NCI-H1048 (cell line): ENCODE data around the gene HIP1.
"Not testable (repeated sequence)": the region's sequence is repeated elsewhere in the genome, so short reads cannot be mapped to it uniquely, and the experiment has no call there.

ENCODE experiments used
- DNase-seq: peaks from one replicate; lab custom pipeline; 2025; lab: John Stamatoyannopoulos, UW

The HIP1 gene

DNA sequence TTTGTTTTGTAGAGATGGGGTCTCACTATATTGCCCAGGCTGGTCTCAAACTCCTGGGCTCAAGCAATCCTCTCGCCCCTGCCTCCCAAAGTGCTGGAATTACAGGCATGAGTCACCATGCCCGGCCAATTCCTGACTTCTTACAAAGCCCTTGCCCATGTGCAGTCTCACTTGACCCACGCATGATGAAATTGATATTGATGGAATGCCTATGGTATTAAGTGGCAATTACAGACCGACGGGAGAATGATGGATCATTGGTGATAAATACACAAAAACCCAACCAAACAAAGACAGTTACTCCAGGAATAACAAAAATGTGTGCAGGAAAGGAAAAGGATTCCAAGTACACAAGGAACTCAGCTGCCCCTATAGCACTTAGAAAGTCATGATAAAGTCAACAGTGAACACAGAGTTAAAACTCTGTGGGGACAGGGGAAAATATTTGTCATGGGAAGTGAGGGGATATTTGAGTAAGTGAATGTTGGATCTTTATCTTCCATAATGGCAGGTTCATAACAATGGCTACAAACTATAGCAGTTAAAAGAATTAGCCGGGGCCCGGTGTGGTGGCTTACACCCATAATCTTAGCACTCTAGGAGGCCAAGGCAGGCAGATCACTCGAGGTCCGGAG lies 21.6 kb downstream of the HIP1 start:
- DNase-seq = no peak

DNA sequence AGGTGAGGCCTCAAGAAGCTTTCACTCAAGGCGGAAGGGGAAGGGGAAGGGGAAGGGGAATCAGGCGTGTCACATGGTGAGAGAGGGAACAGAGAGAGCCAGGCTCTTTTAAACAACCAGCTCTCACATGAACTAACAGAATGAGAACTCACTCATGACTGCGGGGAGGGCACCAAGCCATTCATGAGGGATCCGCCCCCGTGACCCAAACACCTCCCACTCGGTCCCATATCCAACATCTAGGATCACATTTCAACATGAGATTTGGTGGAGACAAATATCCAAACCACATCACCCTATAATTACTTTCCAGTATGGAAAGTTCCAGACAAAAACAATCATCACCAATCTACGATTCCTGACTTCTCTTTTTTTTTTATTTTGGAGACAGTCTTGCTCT lies 22.9 kb downstream of the HIP1 start:
- no peak for DNase-seq

GRCh38 chr7:75712517-75713361 lies 26.0 kb downstream of the HIP1 start:
- no peak for DNase-seq

DNA sequence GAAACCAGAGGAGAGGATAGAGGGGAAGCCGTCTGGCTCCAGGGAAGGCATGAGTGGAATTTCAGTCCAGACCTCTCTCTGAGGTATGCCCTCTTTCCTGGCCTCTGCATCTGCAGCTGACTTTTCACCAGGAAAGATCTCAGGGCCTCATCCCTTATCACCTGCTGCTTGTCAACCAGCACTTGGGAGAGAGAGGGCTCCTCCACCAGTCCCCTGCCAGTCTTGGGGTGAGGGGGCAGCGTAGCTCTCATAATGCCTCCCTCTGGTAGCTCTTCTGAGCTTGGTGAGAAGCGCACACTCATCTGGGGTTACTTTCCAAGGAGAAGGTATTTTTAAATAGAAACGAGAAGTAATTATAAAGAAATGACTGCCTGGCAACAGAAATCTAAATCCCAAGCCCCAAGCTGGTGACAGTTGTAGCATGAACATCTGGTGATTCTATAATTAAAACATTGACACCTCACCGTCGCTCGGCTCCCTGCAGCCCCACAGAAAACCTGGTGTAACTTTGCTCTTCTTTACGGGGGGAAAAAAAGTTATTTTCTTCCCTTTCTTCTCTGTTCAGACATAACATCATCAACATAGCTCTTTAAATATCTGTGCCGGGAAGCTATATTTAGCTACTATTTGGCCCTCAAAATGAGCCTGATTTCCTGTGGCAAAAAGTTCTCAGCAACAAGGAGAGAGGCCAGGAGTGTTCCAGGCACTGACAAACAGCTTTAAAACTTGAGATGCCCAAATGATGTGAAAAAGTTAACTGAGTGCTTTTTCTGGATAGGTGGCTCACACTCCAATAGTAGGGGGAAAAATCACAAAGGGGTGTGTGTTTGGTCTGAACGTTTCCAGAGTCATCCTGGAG lies 26.9 kb downstream of the HIP1 start:
- DNase-seq = no peak

DNA sequence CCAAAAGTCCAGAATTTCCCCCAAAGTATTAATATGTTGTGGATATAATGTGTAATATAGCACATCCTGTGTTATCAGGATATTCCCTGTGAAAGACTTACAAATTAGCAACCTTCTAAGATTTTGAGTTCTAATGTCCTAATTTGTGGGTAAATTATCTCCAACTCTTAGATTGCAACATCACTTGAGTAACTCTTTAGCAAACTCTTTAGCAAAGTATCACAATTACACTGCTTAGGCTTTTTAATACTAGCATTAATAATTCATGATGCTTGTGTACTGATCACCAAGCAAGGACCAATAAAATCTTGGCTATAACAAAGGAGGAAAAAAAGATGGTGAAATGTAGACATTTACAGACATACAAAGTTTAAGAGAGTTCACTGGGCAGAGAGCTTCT lies 27.7 kb downstream of the HIP1 start:
- no peak for DNase-seq

- DNase-seq = no peak
Measured at GRCh38 chr7:75704928-75705327, 33.8 kb downstream of the HIP1 start.

DNA sequence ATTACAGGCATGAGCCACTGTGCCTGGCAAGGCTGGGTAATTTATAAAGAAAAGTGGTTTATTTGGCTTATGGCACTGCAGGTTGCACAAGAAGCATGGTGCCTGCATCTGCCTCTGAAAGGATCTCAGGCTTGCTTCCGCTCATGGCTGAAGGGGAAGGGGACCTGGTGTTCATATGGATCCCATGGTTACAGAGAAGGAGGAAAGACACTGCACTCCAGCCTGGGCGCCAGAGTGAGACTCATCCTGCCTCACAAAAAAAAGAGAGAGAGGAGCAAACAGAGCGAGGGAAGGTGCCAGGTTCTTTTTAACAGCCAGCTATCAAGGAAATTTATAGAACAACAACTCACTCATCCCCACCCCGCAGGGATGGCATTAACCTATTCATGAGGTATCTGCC lies 36.2 kb downstream of the HIP1 start:
- DNase-seq = no peak

DNA sequence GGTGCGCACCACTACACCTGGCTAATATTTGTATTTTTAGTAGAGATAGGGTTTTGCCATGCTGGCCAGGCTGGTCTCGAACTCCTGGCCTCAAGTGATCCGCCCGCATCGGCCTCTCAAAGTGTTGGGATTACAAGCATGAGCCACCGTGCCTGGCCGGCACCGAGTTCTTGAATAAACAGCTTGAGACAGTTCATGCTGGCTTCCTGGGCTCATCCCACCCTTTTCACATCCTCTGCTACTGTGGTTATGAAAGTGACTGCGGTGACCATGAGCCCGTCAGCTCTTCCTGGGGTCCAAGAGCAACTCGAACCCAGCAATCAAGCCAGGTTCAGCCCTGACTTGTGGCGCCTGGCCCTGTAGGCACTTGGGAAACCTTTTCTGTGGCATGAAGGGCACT lies 38.7 kb downstream of the HIP1 start:
- DNase-seq = no peak

- DNase-seq = no peak
Measured at GRCh38 chr7:75698358-75698757, 40.4 kb downstream of the HIP1 start.

DNA sequence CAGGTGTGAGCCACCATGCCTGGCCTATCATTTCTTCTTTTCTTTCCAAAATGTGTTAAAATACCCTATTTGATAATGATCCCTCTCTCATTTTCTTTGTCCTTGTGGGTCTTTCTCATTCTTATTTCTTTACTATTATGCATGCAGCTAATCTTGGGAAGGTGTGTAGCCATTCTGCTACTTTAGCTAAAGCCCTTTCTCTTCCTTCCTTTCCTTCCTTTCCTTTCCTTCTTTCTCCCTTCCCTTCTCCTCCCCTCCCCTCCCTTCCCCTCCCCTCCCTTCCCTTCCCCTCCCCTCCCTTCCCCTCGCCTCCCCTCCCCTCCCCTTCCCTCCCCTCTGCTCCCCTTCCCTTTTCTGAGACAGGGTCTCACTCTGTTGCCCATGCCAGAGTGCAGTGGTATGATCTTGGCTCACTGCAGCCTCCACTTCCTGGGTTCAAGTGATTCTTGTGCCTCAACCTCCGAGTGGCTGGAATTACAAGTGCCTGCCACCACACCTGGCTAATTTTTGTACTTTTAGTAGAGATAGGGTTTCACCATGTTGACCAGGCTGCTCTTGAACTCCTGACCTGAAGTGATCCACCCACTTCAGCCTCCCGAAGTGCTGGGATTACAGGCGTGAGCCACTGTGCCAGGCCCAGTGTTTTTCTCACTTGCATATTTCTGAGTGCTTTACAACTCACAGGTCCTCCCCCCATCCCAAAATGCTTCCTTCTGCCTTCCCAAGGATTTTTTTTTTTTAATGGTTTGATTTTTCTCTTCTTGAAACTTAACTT lies 42.3 kb downstream of the HIP1 start:
- no peak for DNase-seq

DNA sequence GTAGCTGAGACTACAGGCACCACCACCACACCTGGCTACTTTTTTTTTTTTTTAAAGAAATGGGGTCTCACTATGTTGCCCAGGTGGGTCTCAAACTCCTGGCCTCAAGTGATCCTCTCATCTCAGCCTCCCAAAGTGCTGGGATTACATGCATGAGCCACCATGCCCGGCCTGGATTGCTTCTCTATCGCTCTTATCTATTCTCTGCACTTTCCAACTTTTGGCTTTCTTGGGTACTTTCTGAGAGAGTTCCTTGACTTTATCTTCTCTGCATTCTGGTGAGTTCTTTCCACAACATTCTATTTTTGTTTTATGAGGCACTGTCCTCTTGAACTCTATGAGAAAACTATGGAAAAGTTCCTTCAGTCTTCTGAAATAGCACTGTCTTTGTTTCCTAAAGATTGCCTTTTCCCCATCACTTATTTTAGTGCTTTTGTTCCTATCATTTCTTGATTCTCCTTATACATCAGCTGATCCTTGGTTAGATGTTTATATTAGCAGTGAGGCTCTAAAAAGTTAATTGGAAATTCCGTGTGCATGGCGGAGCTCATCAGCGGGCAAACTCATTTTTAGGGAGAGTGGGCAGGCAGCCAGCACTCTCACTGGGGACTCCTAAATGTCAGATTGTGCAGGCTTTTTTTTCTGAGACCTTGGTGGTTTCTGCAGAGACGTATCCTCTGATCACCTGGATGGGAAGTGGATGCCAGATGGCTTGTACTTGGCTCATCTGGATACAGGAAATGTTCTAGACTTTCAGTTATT lies 43.9 kb downstream of the HIP1 start:
- no peak for DNase-seq

GRCh38 chr7:75693668-75694067 lies 45.1 kb downstream of the HIP1 start:
- DNase-seq = not testable (repeated sequence)

GRCh38 chr7:75691793-75692543 lies 46.8 kb downstream of the HIP1 start:
- no peak for DNase-seq

- DNase-seq = no peak
Measured at GRCh38 chr7:75690121-75690523, 48.6 kb downstream of the HIP1 start.

DNA sequence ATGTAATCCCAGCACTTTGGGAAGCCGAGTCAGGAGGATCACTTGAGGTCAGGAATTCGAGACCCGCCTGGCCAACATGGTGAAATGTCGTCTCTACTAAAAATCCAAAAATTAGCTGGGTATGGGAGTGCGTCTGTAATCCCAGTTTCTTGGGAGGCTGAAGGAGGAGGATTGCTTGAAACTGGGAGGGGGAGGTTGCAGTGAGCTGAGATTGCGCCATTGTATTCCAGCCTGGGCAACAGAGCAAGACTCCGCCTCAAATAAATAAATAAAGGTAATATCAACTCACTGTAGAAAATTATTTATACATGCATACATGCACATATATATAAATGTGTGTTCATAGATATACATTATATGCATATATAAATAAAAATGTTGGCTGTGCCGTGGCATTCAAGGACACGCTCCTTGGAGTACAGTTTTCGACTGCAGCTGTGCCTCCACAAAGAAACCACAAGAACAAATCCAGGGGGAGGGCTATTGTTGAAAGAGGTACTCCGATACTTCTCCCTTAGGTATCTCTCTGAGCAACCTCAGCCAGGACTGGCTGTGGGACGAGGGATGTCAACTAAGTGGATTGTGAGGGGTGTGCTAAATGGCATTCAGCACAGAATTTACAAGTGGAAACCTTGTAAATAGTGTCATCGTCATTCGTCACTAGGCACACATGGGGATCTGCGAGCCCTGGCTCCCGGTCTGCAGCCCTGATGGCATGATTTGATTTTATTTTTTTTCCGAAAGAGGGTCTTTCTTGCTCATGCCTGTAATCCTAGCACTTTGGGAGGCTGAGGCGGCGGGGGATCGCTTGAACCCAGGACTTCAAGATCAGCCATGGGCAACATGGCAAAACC lies 49.3 kb downstream of the HIP1 start:
- DNase-seq = no peak

DNA sequence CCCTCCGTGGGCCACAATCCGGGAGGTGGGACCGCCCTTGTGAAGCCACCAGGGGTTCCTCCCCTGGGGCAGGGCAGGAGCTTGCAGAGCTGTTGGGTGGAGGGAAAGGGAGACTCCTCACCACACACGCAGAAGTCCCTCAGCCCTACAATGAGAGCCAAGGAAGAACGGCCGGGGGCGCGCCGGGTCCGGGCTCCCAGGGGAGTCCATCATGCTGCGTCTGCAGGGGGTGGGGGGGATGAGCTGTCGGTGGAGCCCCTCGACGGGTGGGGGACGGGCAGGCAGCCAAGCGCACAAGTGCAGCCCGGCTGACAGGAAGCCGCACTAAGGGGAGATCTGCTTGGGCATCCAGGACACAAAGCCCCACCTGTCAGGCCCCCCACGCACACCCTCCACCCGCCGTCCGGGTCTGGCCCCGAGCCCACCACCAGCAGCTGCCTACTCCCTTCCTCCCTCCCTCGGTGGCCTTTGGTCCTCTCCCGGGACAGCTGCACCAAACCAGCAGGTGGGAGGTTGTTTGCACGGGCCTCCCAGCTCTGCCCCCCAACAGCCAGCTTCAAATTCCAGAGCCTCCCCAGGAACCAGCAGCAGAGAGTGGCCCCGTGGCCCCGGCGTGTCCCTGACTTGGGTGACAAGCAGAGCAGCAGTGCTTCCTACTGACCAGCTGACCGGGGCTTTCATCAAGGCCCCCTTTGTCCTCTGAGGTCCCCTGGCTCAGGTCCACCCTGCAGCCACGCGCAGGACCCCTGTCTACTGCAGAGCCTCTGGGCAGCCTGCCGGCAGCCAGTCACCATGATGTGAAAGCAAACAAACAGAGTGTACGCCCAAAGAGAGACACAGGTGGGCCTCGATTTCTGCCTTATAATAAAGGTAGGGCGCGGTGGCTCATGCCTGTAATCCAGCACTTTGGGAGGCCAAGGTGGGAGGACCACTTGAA lies 50.3 kb downstream of the HIP1 start:
- DNase-seq = no peak

- no peak for DNase-seq
Measured at GRCh38 chr7:75687246-75688088, 51.3 kb downstream of the HIP1 start.
